GM23338 (cell line): Measurements from ENCODE around the gene CLEC6A. TPM values are rescaled to one million over a fixed set of nuclear protein-coding genes. Genes with fewer than 3 reads are reported as not detected.
A peak's percentile ranks its signal among the peaks of the same experiment; 100 is the strongest.

ENCODE experiments used
- ATAC-seq: fragments of 200-7000 bp; cut with Tn5 transposase; 3 replicates; pipeline ENCODE4 v1.9.1; 2020
- DNase-seq: peaks from one replicate; pipeline ENCODE4 v3.0.0-alpha.2; 2015; ENCODE audit warnings: low spot score
- H2AFZ ChIP-seq: fragments of 200-600 bp; sonication (generic); 2 replicates; pipeline ENCODE4 v1.8.0; 2016; ENCODE audit warnings: antibody characterized with exemption, mild to moderate bottlenecking, moderate library complexity
- H3F3A ChIP-seq: fragments of 200-600 bp; sonication (generic); replicated peaks from 2 replicates; pipeline ENCODE4 v1.8.0; 2017; ENCODE audit warnings: antibody characterized with exemption, mixed run types, low read depth
- H3K27ac ChIP-seq: fragments of 200-600 bp; sonication (generic); 2 replicates; pipeline ENCODE4 v1.6.1; 2016; ENCODE audit warnings: low read depth
- H3K27me3 ChIP-seq: fragments of 200-600 bp; sonication (generic); 2 replicates; pipeline ENCODE4 v1.8.0; 2016; ENCODE audit warnings: mild to moderate bottlenecking, mixed run types, moderate library complexity; ENCODE audit not compliant: insufficient read depth
- H3K36me3 ChIP-seq: fragments of 200-600 bp; sonication (generic); 2 replicates; pipeline ENCODE4 v1.8.0; 2016; ENCODE audit warnings: mild to moderate bottlenecking; ENCODE audit not compliant: insufficient read depth
- H3K4me1 ChIP-seq: fragments of 200-600 bp; sonication (generic); 2 replicates; pipeline ENCODE4 v1.8.0; 2016; ENCODE audit warnings: mild to moderate bottlenecking, moderate library complexity; ENCODE audit not compliant: insufficient read depth
- H3K4me2 ChIP-seq: fragments of 200-600 bp; sonication (generic); 2 replicates; pipeline ENCODE4 v1.7.1; 2017; ENCODE audit warnings: mixed run types
- H3K4me3 ChIP-seq: fragments of 200-600 bp; sonication (generic); 2 replicates; pipeline ENCODE4 v1.6.1; 2016; ENCODE audit warnings: mixed run types
- H3K79me2 ChIP-seq: fragments of 200-600 bp; sonication (generic); replicated peaks from 2 replicates; pipeline ENCODE4 v1.8.0; 2017; ENCODE audit warnings: mild to moderate bottlenecking; ENCODE audit not compliant: insufficient read depth
- H3K9me2 ChIP-seq: fragments of 200-600 bp; sonication (generic); 2 replicates; pipeline ENCODE4 v1.8.0; 2017; ENCODE audit not compliant: insufficient read depth
- H4K20me1 ChIP-seq: fragments of 200-600 bp; sonication (generic); replicated peaks from 2 replicates; pipeline ENCODE4 v1.8.0; 2017; ENCODE audit warnings: mild to moderate bottlenecking; ENCODE audit not compliant: insufficient read depth
- H3K27ac Mint-ChIP-seq: 2 replicates; pipeline ENCODE4 v1.8.0; 2020; ENCODE audit warnings: inconsistent platforms, mild to moderate bottlenecking, moderate library complexity, mixed read lengths
- H3K27me3 Mint-ChIP-seq: 3 replicates; pipeline ENCODE4 v1.8.0; 2022; ENCODE audit warnings: low read depth, mild to moderate bottlenecking, moderate library complexity, mixed read lengths, inconsistent platforms; ENCODE audit not compliant: insufficient read depth, poor library complexity
- H3K36me3 Mint-ChIP-seq: 3 replicates; pipeline ENCODE4 v1.8.0; 2021; ENCODE audit warnings: low read depth, mild to moderate bottlenecking, inconsistent platforms, moderate library complexity, mixed read lengths
- H3K4me1 Mint-ChIP-seq: 3 replicates; pipeline ENCODE4 v1.8.0; 2020; ENCODE audit warnings: mild to moderate bottlenecking, inconsistent platforms, mixed read lengths
- H3K4me3 Mint-ChIP-seq: 3 replicates; pipeline ENCODE4 v1.8.0; 2021; ENCODE audit warnings: moderate library complexity, mild to moderate bottlenecking, inconsistent platforms, mixed read lengths
- H3K9me3 Mint-ChIP-seq: 3 replicates; pipeline ENCODE4 v1.8.0; 2020; ENCODE audit warnings: moderate library complexity, mild to moderate bottlenecking, inconsistent platforms, mixed read lengths
- CREB1 ChIP-seq: fragments of 250-450 bp; sonication (Bioruptor Pico); IDR thresholded peaks from 2 replicates; pipeline ENCODE4 v1.5.0; 2020; ENCODE audit warnings: low read depth, mild to moderate bottlenecking, moderate library complexity
- ETS1 ChIP-seq: IDR thresholded peaks from 2 replicates; pipeline ENCODE4 v1.6.1; 2016; ENCODE audit warnings: antibody characterized with exemption
- EZH2 ChIP-seq: fragments of 200-600 bp; sonication (generic); IDR thresholded peaks from one replicate; pipeline ENCODE4 v1.8.0; 2017; ENCODE audit warnings: antibody characterized with exemption, mild to moderate bottlenecking, low read depth; ENCODE audit not compliant: unreplicated experiment
- EZH2phosphoT487 ChIP-seq: fragments of 200-600 bp; sonication (generic); IDR thresholded peaks from one replicate; pipeline ENCODE4 v1.8.1; 2018; ENCODE audit warnings: antibody characterized with exemption; ENCODE audit not compliant: unreplicated experiment
- JUNB ChIP-seq: IDR thresholded peaks from one replicate; pipeline ENCODE4 v1.6.1; 2016; ENCODE audit warnings: antibody characterized with exemption; ENCODE audit not compliant: unreplicated experiment
- NANOG ChIP-seq: IDR thresholded peaks from 2 replicates; pipeline ENCODE4 v1.6.1; 2016; ENCODE audit warnings: antibody characterized with exemption, borderline replicate concordance
- POLR2AphosphoS5 ChIP-seq: IDR thresholded peaks from 2 replicates; pipeline ENCODE4 v1.6.1; 2016; ENCODE audit warnings: antibody characterized with exemption, low read depth
- STAT1 ChIP-seq: IDR thresholded peaks from one replicate; pipeline ENCODE4 v1.6.1; 2016; ENCODE audit warnings: antibody characterized with exemption; ENCODE audit not compliant: unreplicated experiment
- ZNF114 ChIP-seq: fragments of 250-450 bp; sonication (Bioruptor Pico); IDR thresholded peaks from 2 replicates; pipeline ENCODE4 v1.5.0; 2020; ENCODE audit warnings: mild to moderate bottlenecking, moderate library complexity
- ZNF331 ChIP-seq: fragments of 250-450 bp; sonication (Bioruptor Pico); IDR thresholded peaks from 2 replicates; pipeline ENCODE4 v1.5.0; 2020; ENCODE audit warnings: low read depth, mild to moderate bottlenecking, moderate library complexity
- polyA plus RNA-seq: library from polyadenylated mRNA; unstranded; fragments of >200 nt; fragmentation: Nextera tagmentation; extraction: Ambion mirVana; gene quantifications from 2 replicates; pipeline ENCODE4 v1.2.1, GENCODE V29; 2016
- total RNA-seq: library from RNA; depleted of rRNA; stranded (reverse); fragments of >200 nt; shearing (Covaris generic); gene quantifications from 2 replicates; pipeline ENCODE4 v1.2.3, GENCODE V29; 2014
- TF ChIP-seq, protein P1 (sequence below): IDR thresholded peaks from one replicate; pipeline ENCODE4 v1.6.1; 2018; ENCODE audit warnings: antibody characterized with exemption; ENCODE audit not compliant: unreplicated experiment
- TF ChIP-seq, protein P2 (sequence below), 2 experiments: fragments of 200-600 bp in 1 of 2; sonication (generic) in 1 of 2; conservative IDR thresholded peaks; 2 replicates each; pipeline versions ENCODE4 v1.5.1 to v1.6.1; 2016 to 2017; ENCODE audit warnings: antibody characterized with exemption in 2 of 2, low read depth in 2 of 2, mild to moderate bottlenecking in 2 of 2, moderate library complexity in 1 of 2

The CLEC6A gene
- total and polyA plus RNA-seq, 2 experiments from 2014 or later, result not detected

- no peak overlapping the region for H3K27ac Mint-ChIP-seq
- Histone ChIP-seq H3K9me2 (no peaks in the 10 kb centered on the region; the same call in none of the 2 replicates), H2AFZ (no peak overlapping the region; the same call in 1 of the 2 replicates), H3K4me1 (peaks cover 24% of the 10 kb centered on the region), H3K27ac (peak overlapping the region; percentile 97), H3F3A (no peaks in the 10 kb centered on the region), H3K4me2 (no peak overlapping the region), H3K27me3 (no peaks in the 10 kb centered on the region), H4K20me1 (no peaks in the 10 kb centered on the region), H3K79me2 (no peaks in the 10 kb centered on the region), H3K36me3 (no peaks in the 10 kb centered on the region), H3K4me3 (no peak overlapping the region)
- H3K27me3 Mint-ChIP-seq, result no peaks in the 10 kb centered on the region
- peaks cover 36% of the 10 kb centered on the region for H3K4me1 Mint-ChIP-seq
- no peak for TF ChIP-seq NANOG
- TF ChIP-seq, protein P1, sequence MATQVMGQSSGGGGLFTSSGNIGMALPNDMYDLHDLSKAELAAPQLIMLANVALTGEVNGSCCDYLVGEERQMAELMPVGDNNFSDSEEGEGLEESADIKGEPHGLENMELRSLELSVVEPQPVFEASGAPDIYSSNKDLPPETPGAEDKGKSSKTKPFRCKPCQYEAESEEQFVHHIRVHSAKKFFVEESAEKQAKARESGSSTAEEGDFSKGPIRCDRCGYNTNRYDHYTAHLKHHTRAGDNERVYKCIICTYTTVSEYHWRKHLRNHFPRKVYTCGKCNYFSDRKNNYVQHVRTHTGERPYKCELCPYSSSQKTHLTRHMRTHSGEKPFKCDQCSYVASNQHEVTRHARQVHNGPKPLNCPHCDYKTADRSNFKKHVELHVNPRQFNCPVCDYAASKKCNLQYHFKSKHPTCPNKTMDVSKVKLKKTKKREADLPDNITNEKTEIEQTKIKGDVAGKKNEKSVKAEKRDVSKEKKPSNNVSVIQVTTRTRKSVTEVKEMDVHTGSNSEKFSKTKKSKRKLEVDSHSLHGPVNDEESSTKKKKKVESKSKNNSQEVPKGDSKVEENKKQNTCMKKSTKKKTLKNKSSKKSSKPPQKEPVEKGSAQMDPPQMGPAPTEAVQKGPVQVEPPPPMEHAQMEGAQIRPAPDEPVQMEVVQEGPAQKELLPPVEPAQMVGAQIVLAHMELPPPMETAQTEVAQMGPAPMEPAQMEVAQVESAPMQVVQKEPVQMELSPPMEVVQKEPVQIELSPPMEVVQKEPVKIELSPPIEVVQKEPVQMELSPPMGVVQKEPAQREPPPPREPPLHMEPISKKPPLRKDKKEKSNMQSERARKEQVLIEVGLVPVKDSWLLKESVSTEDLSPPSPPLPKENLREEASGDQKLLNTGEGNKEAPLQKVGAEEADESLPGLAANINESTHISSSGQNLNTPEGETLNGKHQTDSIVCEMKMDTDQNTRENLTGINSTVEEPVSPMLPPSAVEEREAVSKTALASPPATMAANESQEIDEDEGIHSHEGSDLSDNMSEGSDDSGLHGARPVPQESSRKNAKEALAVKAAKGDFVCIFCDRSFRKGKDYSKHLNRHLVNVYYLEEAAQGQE, result no peak
- no peak for DNase-seq
- peaks cover 4% of the 10 kb centered on the region; the same call in 1 of the 3 replicates for H3K9me3 Mint-ChIP-seq
- no peak overlapping the region for H3K4me3 Mint-ChIP-seq
- H3K36me3 Mint-ChIP-seq, result no peaks in the 10 kb centered on the region; the same call in 2 of the 3 replicates
- ATAC-seq, result no peak
These were observed 491 bp upstream of the CLEC6A start for GRCh38 chr12:8455271-8455670.

DNA sequence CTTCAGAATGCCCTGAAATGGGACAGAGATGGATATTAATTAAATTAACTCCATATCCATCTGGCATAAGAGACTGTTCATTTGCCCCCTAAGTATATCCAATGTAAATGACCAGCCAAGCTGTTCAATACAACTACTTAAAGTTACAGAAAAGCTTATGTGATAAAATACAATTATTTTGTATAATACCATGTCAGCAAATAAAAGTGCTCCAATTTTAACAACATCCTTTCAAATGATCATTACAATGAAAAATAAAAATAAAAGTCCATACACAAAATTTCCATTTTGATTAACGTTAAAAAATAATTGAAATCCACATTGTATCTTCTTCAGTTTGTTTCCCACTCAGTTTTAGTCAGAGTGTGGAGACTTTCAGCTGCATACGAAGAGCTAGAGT lies 5.7 kb downstream of the CLEC6A start:
- no peaks in the 10 kb centered on the region; the same call in none of the 2 replicates for H3K9me2 ChIP-seq
- H3K4me2 ChIP-seq, result peak overlapping the region; percentile 12; the same call in 1 of the 2 replicates
- TF ChIP-seq, protein P2, sequence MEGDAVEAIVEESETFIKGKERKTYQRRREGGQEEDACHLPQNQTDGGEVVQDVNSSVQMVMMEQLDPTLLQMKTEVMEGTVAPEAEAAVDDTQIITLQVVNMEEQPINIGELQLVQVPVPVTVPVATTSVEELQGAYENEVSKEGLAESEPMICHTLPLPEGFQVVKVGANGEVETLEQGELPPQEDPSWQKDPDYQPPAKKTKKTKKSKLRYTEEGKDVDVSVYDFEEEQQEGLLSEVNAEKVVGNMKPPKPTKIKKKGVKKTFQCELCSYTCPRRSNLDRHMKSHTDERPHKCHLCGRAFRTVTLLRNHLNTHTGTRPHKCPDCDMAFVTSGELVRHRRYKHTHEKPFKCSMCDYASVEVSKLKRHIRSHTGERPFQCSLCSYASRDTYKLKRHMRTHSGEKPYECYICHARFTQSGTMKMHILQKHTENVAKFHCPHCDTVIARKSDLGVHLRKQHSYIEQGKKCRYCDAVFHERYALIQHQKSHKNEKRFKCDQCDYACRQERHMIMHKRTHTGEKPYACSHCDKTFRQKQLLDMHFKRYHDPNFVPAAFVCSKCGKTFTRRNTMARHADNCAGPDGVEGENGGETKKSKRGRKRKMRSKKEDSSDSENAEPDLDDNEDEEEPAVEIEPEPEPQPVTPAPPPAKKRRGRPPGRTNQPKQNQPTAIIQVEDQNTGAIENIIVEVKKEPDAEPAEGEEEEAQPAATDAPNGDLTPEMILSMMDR (conservative IDR thresholded peaks at IDR 0.05; ENCODE audit: low read depth in 2 of 2), result no peak
- TF ChIP-seq ZNF331 (no peak), EZH2phosphoT487 (no peak), EZH2 (no peak), CREB1 (no peak), ZNF114 (CRISPR knock-in tag) (no peak), ETS1 (no peak), POLR2AphosphoS5 (no peak), STAT1 (no peak), JUNB (no peak), NANOG (no peak)
- TF ChIP-seq, protein P1, result no peak
- Mint-ChIP-seq H3K27ac (peak overlapping the region; percentile 66; the same call in 1 of the 2 replicates), H3K4me3 (no peak overlapping the region), H3K36me3 (peaks cover 4% of the 10 kb centered on the region; the same call in 2 of the 3 replicates), H3K27me3 (no peaks in the 10 kb centered on the region), H3K4me1 (peaks cover 16% of the 10 kb centered on the region), H3K9me3 (peaks cover 5% of the 10 kb centered on the region; the same call in 1 of the 3 replicates)
- peak overlapping the region; percentile 83 for H3K27ac ChIP-seq
- no peaks in the 10 kb centered on the region for H3K79me2 ChIP-seq
- DNase-seq (no peak), ATAC-seq (no peak)
- H2AFZ ChIP-seq, result no peak overlapping the region
- H4K20me1 ChIP-seq, result no peaks in the 10 kb centered on the region
- no peaks in the 10 kb centered on the region for H3F3A ChIP-seq
- H3K27me3 ChIP-seq, result no peaks in the 10 kb centered on the region
- peaks cover 18% of the 10 kb centered on the region for H3K4me1 ChIP-seq
- no peaks in the 10 kb centered on the region for H3K36me3 ChIP-seq
- no peak overlapping the region for H3K4me3 ChIP-seq
